Activated B cell treated with CpG ODN at 0.5 μM for 24 hours (primary cell): ENCODE results near the gene DRC1. TPM values are rescaled to one million over a fixed set of nuclear protein-coding genes. Genes with fewer than 3 reads are reported as not detected.

ENCODE experiments used
- ATAC-seq: fragments of 200-7000 bp; cut with Tn5 transposase; one replicate; pipeline ENCODE4 v1.10.0; 2021; ENCODE audit warnings: low read depth, mild to moderate bottlenecking, moderate library complexity
- CTCF ChIA-PET: fragments of 350-600 bp; sonication (Branson Sonifier 250); formaldehyde crosslinking; loops from one replicate; lab custom pipeline; 2021; ENCODE audit warnings: antibody characterized with exemption; lab: Charles Lee
- POLR2A ChIA-PET: fragments of 350-600 bp; sonication (Branson Sonifier 250); formaldehyde crosslinking; loops from one replicate; lab custom pipeline; 2021; ENCODE audit warnings: antibody characterized with exemption; lab: Charles Lee
- DNase-seq: peaks from one replicate; pipeline ENCODE4 v3.0.0; 2022
- H3K27ac Mint-ChIP-seq: one replicate; pipeline ENCODE4 v1.8.0; 2020; ENCODE audit warnings: mixed read lengths
- H3K27me3 Mint-ChIP-seq: one replicate; pipeline ENCODE4 v1.8.0; 2021; ENCODE audit warnings: mixed read lengths
- H3K36me3 Mint-ChIP-seq: one replicate; pipeline ENCODE4 v1.8.0; 2021; ENCODE audit warnings: low read depth, mixed read lengths
- H3K4me1 Mint-ChIP-seq: one replicate; pipeline ENCODE4 v1.8.0; 2021; ENCODE audit warnings: mixed read lengths
- H3K4me3 Mint-ChIP-seq: one replicate; pipeline ENCODE4 v1.8.0; 2020; ENCODE audit warnings: mild to moderate bottlenecking, mixed read lengths
- H3K9me3 Mint-ChIP-seq: one replicate; pipeline ENCODE4 v1.8.0; 2020; ENCODE audit warnings: mixed read lengths
- CTCF ChIP-seq: fragments of 200-600 bp; IDR thresholded peaks from one replicate; pipeline ENCODE4 v1.8.0; 2022; ENCODE audit warnings: antibody characterized with exemption, mild to moderate bottlenecking
- intact Hi-C: fragments of 100-400 bp; cut with micrococcal nuclease; formaldehyde crosslinking; loops from one replicate; pipeline ENCODE4 v1.15.1; 2024
- total RNA-seq: library from RNA; stranded (reverse); gene quantifications from 2 replicates; pipeline ENCODE4 v1.2.3, GENCODE V29; 2022

The DRC1 gene
- total RNA-seq, 1 donor from 2014 or later: not detected

- DNase-seq (no peak), ATAC-seq (no peak)
- no peak overlapping the region for H3K4me3 Mint-ChIP-seq
- intact Hi-C loops: no loop called here
- H3K4me1 Mint-ChIP-seq: no peaks in the 10 kb centered on the region
- H3K27me3 Mint-ChIP-seq: no peaks in the 10 kb centered on the region
- no peak overlapping the region for H3K27ac Mint-ChIP-seq
- H3K9me3 Mint-ChIP-seq: no peaks in the 10 kb centered on the region
- no peak for TF ChIP-seq CTCF
- ChIA-PET CTCF (no interaction called here), POLR2A (no interaction called here)
- H3K36me3 Mint-ChIP-seq: no peaks in the 10 kb centered on the region
These were observed 56.1 kb downstream of the DRC1 start for GRCh38 chr2:26457695-26458364.

- ChIA-PET CTCF (no interaction called here), POLR2A (no interaction called here)
- Mint-ChIP-seq H3K4me3 (no peak overlapping the region), H3K4me1 (no peaks in the 10 kb centered on the region), H3K9me3 (no peaks in the 10 kb centered on the region), H3K27ac (no peak overlapping the region), H3K27me3 (no peaks in the 10 kb centered on the region), H3K36me3 (no peaks in the 10 kb centered on the region)
- ATAC-seq (no peak), DNase-seq (no peak)
- TF ChIP-seq CTCF: no peak
- intact Hi-C loops: no loop called here
These were observed 56.8 kb downstream of the DRC1 start for GRCh38 chr2:26458365-26459042.

GRCh38 chr2:26459991-26460612 lies 58.4 kb downstream of the DRC1 start:
- CTCF ChIA-PET: no interaction called here
- no peak for DNase-seq
- POLR2A ChIA-PET: interaction anchor here (0.6 kb wide), 1 partner anchor 668 kb away, joined by 6 read pairs; no protein-coding TSS in a partner anchor

GRCh38 chr2:26460613-26461031 lies 58.9 kb downstream of the DRC1 start:
- H3K36me3 Mint-ChIP-seq: no peaks in the 10 kb centered on the region
- no peaks in the 10 kb centered on the region for H3K4me1 Mint-ChIP-seq
- no peak for DNase-seq
- no peak for ATAC-seq
- H3K4me3 Mint-ChIP-seq: no peak overlapping the region
- no peaks in the 10 kb centered on the region for H3K27me3 Mint-ChIP-seq
- no peaks in the 10 kb centered on the region for H3K9me3 Mint-ChIP-seq
- POLR2A ChIA-PET: interaction anchor here (0.6 kb wide), 1 partner anchor 668 kb away, joined by 6 read pairs; no protein-coding TSS in a partner anchor
- H3K27ac Mint-ChIP-seq: no peak overlapping the region
- CTCF ChIA-PET: no interaction called here
- no peak for TF ChIP-seq CTCF
- intact Hi-C loops: no loop called here

More at GRCh38 chr2:26459991-26460612, 58.4 kb downstream of the DRC1 start:
- H3K27me3 Mint-ChIP-seq: no peaks in the 10 kb centered on the region
- no peak for TF ChIP-seq CTCF
- intact Hi-C loops: no loop called here
- ATAC-seq: no peak
- H3K27ac Mint-ChIP-seq: no peak overlapping the region
- H3K36me3 Mint-ChIP-seq: no peaks in the 10 kb centered on the region
- H3K9me3 Mint-ChIP-seq: no peaks in the 10 kb centered on the region
- no peaks in the 10 kb centered on the region for H3K4me1 Mint-ChIP-seq
- no peak overlapping the region for H3K4me3 Mint-ChIP-seq

- Mint-ChIP-seq H3K36me3 (no peaks in the 10 kb centered on the region), H3K27ac (no peak overlapping the region), H3K27me3 (no peaks in the 10 kb centered on the region), H3K4me3 (no peak overlapping the region), H3K4me1 (no peaks in the 10 kb centered on the region), H3K9me3 (no peaks in the 10 kb centered on the region)
- TF ChIP-seq CTCF: no peak
- DNase-seq (no peak), ATAC-seq (no peak)
- CTCF ChIA-PET: no interaction called here
- intact Hi-C loops: no loop called here
- POLR2A ChIA-PET: no interaction called here
These were observed 59.9 kb downstream of the DRC1 start for GRCh38 chr2:26461601-26462023.
